ENCODE measurements around the gene DENND1A. TPM values are rescaled to one million over a fixed set of nuclear protein-coding genes. Genes with fewer than 3 reads are reported as not detected.

The DENND1A gene
- total RNA-seq, 2 experiments from 2014 or later, result 21.9 to 23.3 TPM

DNA sequence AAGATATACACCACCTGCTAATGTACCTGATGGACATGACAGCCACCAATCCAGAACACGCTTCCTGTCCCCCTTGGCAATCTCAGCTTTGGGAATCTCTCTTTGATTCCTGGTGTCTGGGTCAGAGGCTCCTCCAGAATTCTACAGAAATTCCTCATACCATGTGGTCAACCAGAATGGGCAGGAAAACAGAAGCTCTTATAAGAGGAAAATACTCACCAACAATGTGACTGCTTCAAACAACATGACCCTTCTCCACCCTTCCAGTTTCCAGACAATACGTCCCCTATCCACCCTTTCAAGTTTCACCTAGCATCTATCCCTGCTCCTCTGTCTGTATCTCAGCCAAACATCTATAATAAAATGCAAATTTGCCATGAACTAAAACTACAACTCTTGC lies 247.2 kb downstream of the DENND1A start:
- ChIA-PET CTCF (no interaction called here), POLR2A (interaction anchor here (0.6 kb wide), 1 partner anchor 757 kb away, joined by 3 read pairs; no protein-coding TSS in a partner anchor)
- TF ChIP-seq, protein P1, sequence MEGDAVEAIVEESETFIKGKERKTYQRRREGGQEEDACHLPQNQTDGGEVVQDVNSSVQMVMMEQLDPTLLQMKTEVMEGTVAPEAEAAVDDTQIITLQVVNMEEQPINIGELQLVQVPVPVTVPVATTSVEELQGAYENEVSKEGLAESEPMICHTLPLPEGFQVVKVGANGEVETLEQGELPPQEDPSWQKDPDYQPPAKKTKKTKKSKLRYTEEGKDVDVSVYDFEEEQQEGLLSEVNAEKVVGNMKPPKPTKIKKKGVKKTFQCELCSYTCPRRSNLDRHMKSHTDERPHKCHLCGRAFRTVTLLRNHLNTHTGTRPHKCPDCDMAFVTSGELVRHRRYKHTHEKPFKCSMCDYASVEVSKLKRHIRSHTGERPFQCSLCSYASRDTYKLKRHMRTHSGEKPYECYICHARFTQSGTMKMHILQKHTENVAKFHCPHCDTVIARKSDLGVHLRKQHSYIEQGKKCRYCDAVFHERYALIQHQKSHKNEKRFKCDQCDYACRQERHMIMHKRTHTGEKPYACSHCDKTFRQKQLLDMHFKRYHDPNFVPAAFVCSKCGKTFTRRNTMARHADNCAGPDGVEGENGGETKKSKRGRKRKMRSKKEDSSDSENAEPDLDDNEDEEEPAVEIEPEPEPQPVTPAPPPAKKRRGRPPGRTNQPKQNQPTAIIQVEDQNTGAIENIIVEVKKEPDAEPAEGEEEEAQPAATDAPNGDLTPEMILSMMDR (IDR thresholded peaks at IDR 0.05), result no peak
- no peak overlapping the region for H3K27ac Mint-ChIP-seq
- intact Hi-C loops (cut with micrococcal nuclease), result no loop called here
- H3K27me3 Mint-ChIP-seq, result no peaks in the 10 kb centered on the region
- no peaks in the 10 kb centered on the region for H3K9me3 Mint-ChIP-seq
- H3K4me3 Mint-ChIP-seq, result no peak overlapping the region
- H3K4me1 Mint-ChIP-seq (ENCODE audit: low read depth), result peaks cover 56% of the 10 kb centered on the region
- DNase-seq (no peak), ATAC-seq (no peak)
- peaks cover 18% of the 10 kb centered on the region for H3K36me3 Mint-ChIP-seq (ENCODE audit: low read depth)

DNA sequence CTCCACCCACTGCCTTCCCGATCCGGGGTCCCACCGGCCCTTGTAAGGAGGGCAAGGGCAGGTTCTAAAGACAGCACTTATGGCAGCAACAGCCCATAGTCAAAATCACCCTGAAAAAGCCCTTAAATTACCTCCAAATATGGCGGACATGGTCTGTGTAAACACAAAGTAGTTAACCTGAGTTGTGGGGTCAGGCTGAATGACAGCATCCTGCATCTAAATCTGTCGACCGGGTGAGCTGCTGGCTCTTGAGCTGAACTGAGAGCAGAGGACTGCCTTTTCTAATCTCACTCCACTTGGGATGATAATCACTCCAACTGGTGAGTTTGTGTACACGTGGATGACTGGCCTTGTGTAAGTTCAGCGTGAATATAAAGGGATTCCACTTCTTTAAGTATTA lies 249.6 kb downstream of the DENND1A start:
- Mint-ChIP-seq H3K27me3 (no peaks in the 10 kb centered on the region), H3K9me3 (no peaks in the 10 kb centered on the region), H3K4me3 (no peak overlapping the region), H3K4me1 (ENCODE audit: low read depth) (peaks cover 43% of the 10 kb centered on the region), H3K36me3 (ENCODE audit: low read depth) (peaks cover 24% of the 10 kb centered on the region), H3K27ac (no peak overlapping the region)
- TF ChIP-seq, protein P1 (IDR thresholded peaks at IDR 0.05), result no peak
- DNase-seq, result no peak
- ChIA-PET CTCF (no interaction called here), POLR2A (no interaction called here)
- no peak for ATAC-seq
- intact Hi-C loops (cut with micrococcal nuclease), result no loop called here

DNA sequence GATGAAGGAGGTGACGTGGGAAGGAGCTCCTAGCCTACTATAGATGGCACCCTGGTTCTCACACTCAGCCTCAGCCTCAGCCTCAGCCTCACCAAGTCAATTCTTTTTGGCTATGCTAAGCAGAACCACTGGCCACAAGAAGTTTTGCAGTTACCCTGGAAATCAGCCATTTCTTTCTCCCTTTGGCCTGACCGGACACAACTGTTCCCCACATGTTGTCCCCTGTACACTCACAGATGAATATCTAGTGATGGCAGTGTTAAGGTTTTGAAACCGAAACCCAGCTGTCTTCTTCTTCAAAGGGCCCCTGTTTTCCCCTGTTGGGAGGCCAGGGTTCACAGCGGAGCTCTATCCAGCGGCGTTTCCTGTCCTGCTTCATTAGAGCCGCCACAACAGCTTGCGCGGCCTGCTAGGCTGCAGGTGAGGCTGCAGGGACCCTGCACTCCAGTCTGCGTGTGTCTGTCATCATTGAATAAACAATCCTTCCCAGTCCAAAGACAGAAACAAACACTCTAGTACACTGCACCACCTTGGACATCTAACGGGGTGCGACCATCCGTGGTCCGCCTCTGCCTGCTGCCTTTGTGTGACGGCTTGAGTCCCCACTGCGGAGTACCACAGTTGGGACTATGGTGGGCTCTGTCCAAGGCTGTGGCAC lies 250.5 kb downstream of the DENND1A start:
- TF ChIP-seq, protein P1 (IDR thresholded peaks at IDR 0.05), result no peak
- POLR2A ChIA-PET, result no interaction called here
- Mint-ChIP-seq H3K4me3 (no peak overlapping the region), H3K27me3 (no peaks in the 10 kb centered on the region), H3K4me1 (ENCODE audit: low read depth) (peaks cover 34% of the 10 kb centered on the region), H3K27ac (no peak overlapping the region), H3K9me3 (no peaks in the 10 kb centered on the region), H3K36me3 (ENCODE audit: low read depth) (peaks cover 29% of the 10 kb centered on the region)
- CTCF ChIA-PET, result no interaction called here
- peak; percentile 83 for ATAC-seq
- intact Hi-C loops (cut with micrococcal nuclease), result no loop called here
- peak; percentile 52 for DNase-seq

DNA sequence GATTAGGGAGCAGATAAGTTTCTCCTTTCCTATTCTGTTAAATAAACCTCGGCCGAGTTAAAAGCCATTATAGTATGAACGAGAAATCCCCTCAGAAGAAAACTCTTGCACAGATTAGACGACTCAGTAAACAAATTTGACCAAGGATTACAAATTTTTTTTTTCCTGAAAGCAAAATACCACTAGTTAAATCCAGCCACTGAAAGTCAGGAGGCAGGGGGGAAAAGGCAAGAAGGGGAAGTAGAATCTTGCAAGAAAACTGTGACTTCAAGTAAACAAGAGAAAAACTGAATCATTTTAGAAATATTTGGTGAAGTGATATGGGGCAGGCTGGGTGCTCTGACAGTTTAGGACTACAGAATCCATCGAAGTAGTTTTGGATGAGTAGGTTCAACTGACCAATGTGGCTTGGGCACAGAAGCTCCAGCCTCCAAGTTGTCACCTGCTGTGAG lies 251.0 kb downstream of the DENND1A start:
- no peak for DNase-seq
- POLR2A ChIA-PET, result no interaction called here
- ATAC-seq, result no peak
- intact Hi-C loops (cut with micrococcal nuclease), result no loop called here
- CTCF ChIA-PET, result no interaction called here
- no peak overlapping the region for H3K27ac Mint-ChIP-seq
- peaks cover 28% of the 10 kb centered on the region for H3K4me1 Mint-ChIP-seq (ENCODE audit: low read depth)
- peaks cover 33% of the 10 kb centered on the region for H3K36me3 Mint-ChIP-seq (ENCODE audit: low read depth)
- H3K9me3 Mint-ChIP-seq, result peaks cover 2% of the 10 kb centered on the region
- H3K4me3 Mint-ChIP-seq, result no peak overlapping the region
- TF ChIP-seq, protein P1 (IDR thresholded peaks at IDR 0.05), result no peak
- H3K27me3 Mint-ChIP-seq, result no peaks in the 10 kb centered on the region

DNA sequence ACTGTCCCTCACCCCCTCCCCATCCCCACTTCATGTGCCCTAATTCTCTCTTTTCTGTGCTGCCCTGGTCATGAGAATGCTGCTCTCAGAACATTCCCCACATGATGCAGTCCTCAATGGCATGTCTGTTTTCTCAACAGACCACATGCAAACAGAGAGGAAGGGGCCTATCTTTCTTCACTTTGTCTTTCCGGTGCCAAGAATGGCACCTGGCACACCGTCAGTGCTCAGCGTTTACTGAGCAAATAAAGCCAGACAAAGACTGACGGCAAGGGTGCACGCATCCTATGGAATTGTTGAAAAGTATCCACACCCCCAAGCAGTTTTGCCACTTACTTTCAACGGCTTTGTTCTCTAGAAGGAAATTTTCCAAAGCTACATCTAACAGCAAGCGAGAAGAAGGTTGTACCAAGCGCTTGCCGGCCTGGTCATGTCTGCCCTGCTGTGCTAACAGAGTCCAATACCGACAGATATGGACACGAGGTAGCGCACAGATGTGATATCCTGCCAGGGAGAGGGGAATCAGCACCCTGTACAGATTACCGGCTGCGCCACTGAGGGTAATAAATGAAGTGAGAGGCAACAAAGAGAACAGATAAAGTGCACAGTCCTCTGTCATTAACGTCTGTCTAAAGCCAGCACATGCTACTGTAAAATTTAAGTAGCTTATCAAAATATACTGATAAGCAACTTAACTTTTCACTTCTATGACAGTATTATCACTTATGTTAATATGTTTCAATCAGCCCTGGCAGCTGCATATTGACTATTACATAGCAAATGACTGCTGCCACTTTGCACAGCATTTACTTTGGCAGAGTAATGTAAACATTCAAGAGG lies 251.7 kb downstream of the DENND1A start:
- Mint-ChIP-seq H3K4me1 (ENCODE audit: low read depth) (peaks cover 24% of the 10 kb centered on the region), H3K27ac (no peak overlapping the region), H3K9me3 (peaks cover 6% of the 10 kb centered on the region), H3K4me3 (no peak overlapping the region), H3K27me3 (no peaks in the 10 kb centered on the region), H3K36me3 (ENCODE audit: low read depth) (peaks cover 39% of the 10 kb centered on the region)
- ChIA-PET CTCF (no interaction called here), POLR2A (no interaction called here)
- TF ChIP-seq, protein P1 (IDR thresholded peaks at IDR 0.05), result no peak
- no peak for ATAC-seq
- DNase-seq, result no peak
- intact Hi-C loops (cut with micrococcal nuclease), result no loop called here

All from activated CD8-positive, alpha-beta T cell treated with anti-CD3 and anti-CD28 coated beads for 36 hours (primary cell).